Measurements from ENCODE around the gene DYNC2I2.
"Not testable (repeated sequence)": the region's sequence is repeated elsewhere in the genome, so short reads cannot be mapped to it uniquely, and the experiment has no call there.

The DYNC2I2 gene

GRCh38 chr9:128685636-128686489 is 29.2 kb upstream of the DYNC2I2 start:
- DNase-seq (ENCODE audit: low read depth in 2 of 2) = no peak

GRCh38 chr9:128684325-128685199 is 27.9 kb upstream of the DYNC2I2 start:
- DNase-seq (ENCODE audit: low read depth in 2 of 2) = peak; percentile 37 to 55

GRCh38 chr9:128684065-128684324 is 27.3 kb upstream of the DYNC2I2 start:
- no peak for DNase-seq (ENCODE audit: low read depth in 2 of 2)

GRCh38 chr9:128683340-128684064 is 26.9 kb upstream of the DYNC2I2 start:
- no peak for DNase-seq (ENCODE audit: low read depth in 2 of 2)

- DNase-seq (ENCODE audit: low read depth in 2 of 2) = no peak
These were observed 21.1 kb upstream of the DYNC2I2 start for GRCh38 chr9:128677794-128678193.

- no peak for DNase-seq (ENCODE audit: low read depth in 2 of 2)
These were observed 18.7 kb upstream of the DYNC2I2 start for GRCh38 chr9:128675382-128675781.

GRCh38 chr9:128669786-128670185 is 13.1 kb upstream of the DYNC2I2 start:
- no peak for DNase-seq (ENCODE audit: low read depth in 2 of 2)

- DNase-seq (ENCODE audit: low read depth in 2 of 2) = not testable (repeated sequence)
These were observed 9.9 kb upstream of the DYNC2I2 start for GRCh38 chr9:128666481-128666941.

- no peak for DNase-seq (ENCODE audit: low read depth in 2 of 2)
These were observed 1.1 kb upstream of the DYNC2I2 start for GRCh38 chr9:128657796-128658195.

- DNase-seq (ENCODE audit: low read depth in 2 of 2) = no peak
These were observed 677 bp upstream of the DYNC2I2 start for GRCh38 chr9:128657344-128657704.

GRCh38 chr9:128654481-128654880 is 2.2 kb downstream of the DYNC2I2 start:
- no peak for DNase-seq (ENCODE audit: low read depth in 2 of 2)

- no peak for DNase-seq (ENCODE audit: low read depth in 2 of 2)
These were observed 2.7 kb downstream of the DYNC2I2 start for GRCh38 chr9:128653908-128654307.

- no peak for DNase-seq (ENCODE audit: low read depth in 2 of 2)
These were observed 4.8 kb downstream of the DYNC2I2 start for GRCh38 chr9:128651798-128652197.

GRCh38 chr9:128648206-128648605 is 8.4 kb downstream of the DYNC2I2 start:
- DNase-seq (ENCODE audit: low read depth in 2 of 2) = peak; percentile 28 to 58

GRCh38 chr9:128643519-128644300 is 12.9 kb downstream of the DYNC2I2 start:
- no peak for DNase-seq (ENCODE audit: low read depth in 2 of 2)

GRCh38 chr9:128642675-128643245 is 13.9 kb downstream of the DYNC2I2 start:
- no peak for DNase-seq (ENCODE audit: low read depth in 2 of 2)

GRCh38 chr9:128640603-128641002 is 16.0 kb downstream of the DYNC2I2 start:
- no peak for DNase-seq (ENCODE audit: low read depth in 2 of 2)

GRCh38 chr9:128638580-128638979 is 18.1 kb downstream of the DYNC2I2 start:
- no peak for DNase-seq (ENCODE audit: low read depth in 2 of 2)

- no peak for DNase-seq (ENCODE audit: low read depth in 2 of 2)
These were observed 19.0 kb downstream of the DYNC2I2 start for GRCh38 chr9:128637656-128638055.

- no peak for DNase-seq (ENCODE audit: low read depth in 2 of 2)
These were observed 19.8 kb downstream of the DYNC2I2 start for GRCh38 chr9:128636556-128637530.
